ENCODE results near the gene KCNJ16. TPM values are rescaled to one million over a fixed set of nuclear protein-coding genes. Genes with fewer than 3 reads are reported as not detected.

Gene KCNJ16
- total and polyA plus RNA-seq, 2 of the 13 experiments (the other 11 are each of a cell fraction or from before 2014, with no cell fraction given) = not detected

- H3K27me3 ChIP-seq (ENCODE audit: control insufficient read depth in 1 of 2, insufficient read depth in 2 of 2, low read length in 2 of 2) = no peaks in the 10 kb centered on the region
- no peaks in the 10 kb centered on the region for H3K36me3 ChIP-seq (replicated peaks in 1 of 2; ENCODE audit: control insufficient read depth in 1 of 2, insufficient read depth in 2 of 2, low read length in 2 of 2)
- H2AFZ ChIP-seq (ENCODE audit: low read length) = no peak overlapping the region
- no peak for DNase-seq (ENCODE audit: low spot score)
- 3% methylated on average over 8 of the region's 8 CpGs for WGBS (ENCODE audit: low lambda C conversion rate)
- intact Hi-C loops (cut with micrococcal nuclease; ENCODE audit: unreplicated experiment) = no loop called here
- no peak for ATAC-seq
- no peaks in the 10 kb centered on the region for H3K4me1 ChIP-seq (ENCODE audit: insufficient read depth, low read length)
- FAIRE-seq = no peak
- no peaks in the 10 kb centered on the region for H3K79me2 ChIP-seq (ENCODE audit: insufficient read depth, low read length)
- no TSS peak for BruUV-seq (replicated peaks)
- H3K4me3 ChIP-seq (replicated peaks in 1 of 3; ENCODE audit: insufficient read depth in 1 of 3, low read depth in 2 of 3, low read length in 3 of 3) = no peak overlapping the region
- POLR2A ChIA-PET = no interaction called here
- H3K4me2 ChIP-seq (ENCODE audit: low read depth, low read length) = no peak overlapping the region
- no peak overlapping the region for H3K27ac ChIP-seq (ENCODE audit: extremely low read length, insufficient read depth, low read length)
- TF ChIP-seq ZFP37 (CRISPR knock-in tag; IDR thresholded peaks at IDR 0.05; ENCODE audit: borderline replicate concordance) (no peak), SRY (CRISPR knock-in tag; IDR thresholded peaks at IDR 0.05) (no peak), PAWR (CRISPR knock-in tag; IDR thresholded peaks at IDR 0.05; ENCODE audit: borderline replicate concordance) (no peak), ZNF639 (CRISPR knock-in tag; conservative IDR thresholded peaks at IDR 0.05) (no peak), ATF7 (IDR thresholded peaks at IDR 0.05) (no peak), ATF7 (CRISPR knock-in tag; IDR thresholded peaks at IDR 0.05) (no peak), TFAP4 (IDR thresholded peaks at IDR 0.05; ENCODE audit: borderline replicate concordance, low read depth) (no peak), PREB (CRISPR knock-in tag; IDR thresholded peaks at IDR 0.05) (no peak), ZNF605 (CRISPR knock-in tag; IDR thresholded peaks at IDR 0.05) (no peak), ZNF225 (CRISPR knock-in tag; IDR thresholded peaks at IDR 0.05) (no peak), ZNF17 (CRISPR knock-in tag; IDR thresholded peaks at IDR 0.05) (no peak), GLI4 (CRISPR knock-in tag; IDR thresholded peaks at IDR 0.05; ENCODE audit: borderline replicate concordance) (no peak)
- TF ChIP-seq, protein P1, sequence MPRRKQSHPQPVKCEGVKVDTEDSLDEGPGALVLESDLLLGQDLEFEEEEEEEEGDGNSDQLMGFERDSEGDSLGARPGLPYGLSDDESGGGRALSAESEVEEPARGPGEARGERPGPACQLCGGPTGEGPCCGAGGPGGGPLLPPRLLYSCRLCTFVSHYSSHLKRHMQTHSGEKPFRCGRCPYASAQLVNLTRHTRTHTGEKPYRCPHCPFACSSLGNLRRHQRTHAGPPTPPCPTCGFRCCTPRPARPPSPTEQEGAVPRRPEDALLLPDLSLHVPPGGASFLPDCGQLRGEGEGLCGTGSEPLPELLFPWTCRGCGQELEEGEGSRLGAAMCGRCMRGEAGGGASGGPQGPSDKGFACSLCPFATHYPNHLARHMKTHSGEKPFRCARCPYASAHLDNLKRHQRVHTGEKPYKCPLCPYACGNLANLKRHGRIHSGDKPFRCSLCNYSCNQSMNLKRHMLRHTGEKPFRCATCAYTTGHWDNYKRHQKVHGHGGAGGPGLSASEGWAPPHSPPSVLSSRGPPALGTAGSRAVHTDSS (CRISPR knock-in tag; conservative IDR thresholded peaks at IDR 0.05) = no peak
- TF ChIP-seq, protein P2, sequence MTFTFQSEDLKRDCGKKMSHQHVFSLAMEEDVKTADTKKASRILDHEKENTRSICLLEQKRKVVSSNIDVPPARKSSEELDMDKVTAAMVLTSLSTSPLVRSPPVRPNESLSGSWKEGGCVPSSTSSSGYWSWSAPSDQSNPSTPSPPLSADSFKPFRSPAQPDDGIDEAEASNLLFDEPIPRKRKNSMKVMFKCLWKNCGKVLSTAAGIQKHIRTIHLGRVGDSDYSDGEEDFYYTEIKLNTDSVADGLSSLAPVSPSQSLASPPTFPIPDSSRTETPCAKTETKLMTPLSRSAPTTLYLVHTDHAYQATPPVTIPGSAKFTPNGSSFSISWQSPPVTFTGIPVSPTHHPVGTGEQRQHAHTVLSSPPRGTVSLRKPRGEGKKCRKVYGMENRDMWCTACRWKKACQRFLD (CRISPR knock-in tag; IDR thresholded peaks at IDR 0.05; ENCODE audit: borderline replicate concordance) = no peak
- TF ChIP-seq, protein P3, sequence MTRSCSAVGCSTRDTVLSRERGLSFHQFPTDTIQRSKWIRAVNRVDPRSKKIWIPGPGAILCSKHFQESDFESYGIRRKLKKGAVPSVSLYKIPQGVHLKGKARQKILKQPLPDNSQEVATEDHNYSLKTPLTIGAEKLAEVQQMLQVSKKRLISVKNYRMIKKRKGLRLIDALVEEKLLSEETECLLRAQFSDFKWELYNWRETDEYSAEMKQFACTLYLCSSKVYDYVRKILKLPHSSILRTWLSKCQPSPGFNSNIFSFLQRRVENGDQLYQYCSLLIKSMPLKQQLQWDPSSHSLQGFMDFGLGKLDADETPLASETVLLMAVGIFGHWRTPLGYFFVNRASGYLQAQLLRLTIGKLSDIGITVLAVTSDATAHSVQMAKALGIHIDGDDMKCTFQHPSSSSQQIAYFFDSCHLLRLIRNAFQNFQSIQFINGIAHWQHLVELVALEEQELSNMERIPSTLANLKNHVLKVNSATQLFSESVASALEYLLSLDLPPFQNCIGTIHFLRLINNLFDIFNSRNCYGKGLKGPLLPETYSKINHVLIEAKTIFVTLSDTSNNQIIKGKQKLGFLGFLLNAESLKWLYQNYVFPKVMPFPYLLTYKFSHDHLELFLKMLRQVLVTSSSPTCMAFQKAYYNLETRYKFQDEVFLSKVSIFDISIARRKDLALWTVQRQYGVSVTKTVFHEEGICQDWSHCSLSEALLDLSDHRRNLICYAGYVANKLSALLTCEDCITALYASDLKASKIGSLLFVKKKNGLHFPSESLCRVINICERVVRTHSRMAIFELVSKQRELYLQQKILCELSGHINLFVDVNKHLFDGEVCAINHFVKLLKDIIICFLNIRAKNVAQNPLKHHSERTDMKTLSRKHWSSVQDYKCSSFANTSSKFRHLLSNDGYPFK (CRISPR knock-in tag; IDR thresholded peaks at IDR 0.05; ENCODE audit: borderline replicate concordance) = no peak
- in situ Hi-C loops (cut with HindIII; ENCODE audit: extremely low pct_ligation_motif_present, low pct_unique_long_range_greater_than_20kb) = no loop called here
- H4K20me1 ChIP-seq (ENCODE audit: insufficient read depth, low read length) = no peaks in the 10 kb centered on the region
- CTCF ChIA-PET (ENCODE audit: low intra/inter-chr PET ratio, low total read pairs) = no interaction called here
- H3K9me3 ChIP-seq (ENCODE audit: low read length) = peaks cover 30% of the 10 kb centered on the region
- H3K9ac ChIP-seq (ENCODE audit: insufficient read depth, low read depth, low read length) = no peak overlapping the region
Measured at GRCh38 chr17:70096861-70097260, 21.8 kb downstream of the KCNJ16 start.

All from HepG2 (cell line).